Measurements from ENCODE around the gene TSPAN5.

TSPAN5 gene

GRCh38 chr4:98673288-98673644 lies 14.9 kb upstream of the TSPAN5 start:
- TF ChIP-seq, protein P1, sequence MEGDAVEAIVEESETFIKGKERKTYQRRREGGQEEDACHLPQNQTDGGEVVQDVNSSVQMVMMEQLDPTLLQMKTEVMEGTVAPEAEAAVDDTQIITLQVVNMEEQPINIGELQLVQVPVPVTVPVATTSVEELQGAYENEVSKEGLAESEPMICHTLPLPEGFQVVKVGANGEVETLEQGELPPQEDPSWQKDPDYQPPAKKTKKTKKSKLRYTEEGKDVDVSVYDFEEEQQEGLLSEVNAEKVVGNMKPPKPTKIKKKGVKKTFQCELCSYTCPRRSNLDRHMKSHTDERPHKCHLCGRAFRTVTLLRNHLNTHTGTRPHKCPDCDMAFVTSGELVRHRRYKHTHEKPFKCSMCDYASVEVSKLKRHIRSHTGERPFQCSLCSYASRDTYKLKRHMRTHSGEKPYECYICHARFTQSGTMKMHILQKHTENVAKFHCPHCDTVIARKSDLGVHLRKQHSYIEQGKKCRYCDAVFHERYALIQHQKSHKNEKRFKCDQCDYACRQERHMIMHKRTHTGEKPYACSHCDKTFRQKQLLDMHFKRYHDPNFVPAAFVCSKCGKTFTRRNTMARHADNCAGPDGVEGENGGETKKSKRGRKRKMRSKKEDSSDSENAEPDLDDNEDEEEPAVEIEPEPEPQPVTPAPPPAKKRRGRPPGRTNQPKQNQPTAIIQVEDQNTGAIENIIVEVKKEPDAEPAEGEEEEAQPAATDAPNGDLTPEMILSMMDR (IDR thresholded peaks at IDR 0.05; ENCODE audit: low read depth, low read length) = no peak

DNA sequence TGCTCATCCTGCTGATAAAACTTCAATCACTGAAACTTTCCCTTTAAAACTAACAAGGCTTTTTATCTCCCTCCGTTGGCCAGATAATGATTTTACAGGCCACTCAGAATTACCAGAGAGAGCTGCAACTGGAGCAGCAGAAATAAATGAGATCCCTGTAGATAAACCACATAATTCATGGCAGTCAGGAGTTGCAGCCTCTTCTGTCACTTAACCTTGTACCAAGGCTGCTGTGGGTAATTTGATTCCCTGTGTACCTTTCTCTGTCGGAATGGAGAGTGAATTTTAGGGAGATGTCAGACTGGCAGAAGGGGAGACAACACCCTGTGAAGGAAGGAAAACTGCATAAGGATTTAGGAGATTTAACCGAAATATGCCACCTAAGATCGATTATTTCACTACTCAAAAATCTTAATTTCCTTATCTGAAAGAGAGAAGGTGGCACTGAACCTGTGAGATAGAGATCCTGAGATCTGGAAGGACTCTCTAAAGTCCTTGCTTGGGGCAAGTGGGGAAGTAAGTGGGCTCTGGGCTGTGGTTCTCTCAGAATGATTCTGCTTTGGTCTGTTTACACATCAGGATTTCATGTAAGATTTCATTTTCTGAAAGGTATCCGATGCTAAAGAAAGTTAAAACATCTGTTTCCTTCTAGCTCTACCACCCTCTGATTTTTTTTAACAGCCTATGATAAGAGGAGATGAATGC lies 14.3 kb upstream of the TSPAN5 start:
- TF ChIP-seq, protein P1 (IDR thresholded peaks at IDR 0.05; ENCODE audit: low read depth, low read length) = no peak
- no peak overlapping the region for H3K4me3 ChIP-seq (ENCODE audit: low read depth, low read length)

More at GRCh38 chr4:98673288-98673644, 14.9 kb upstream of the TSPAN5 start:
- H3K4me3 ChIP-seq (ENCODE audit: low read depth, low read length) = no peak overlapping the region

- TF ChIP-seq, protein P1 (IDR thresholded peaks at IDR 0.05; ENCODE audit: low read depth, low read length) = no peak
- no peak overlapping the region for H3K4me3 ChIP-seq (ENCODE audit: low read depth, low read length)
Measured at GRCh38 chr4:98671131-98671530, 12.7 kb upstream of the TSPAN5 start.

DNA sequence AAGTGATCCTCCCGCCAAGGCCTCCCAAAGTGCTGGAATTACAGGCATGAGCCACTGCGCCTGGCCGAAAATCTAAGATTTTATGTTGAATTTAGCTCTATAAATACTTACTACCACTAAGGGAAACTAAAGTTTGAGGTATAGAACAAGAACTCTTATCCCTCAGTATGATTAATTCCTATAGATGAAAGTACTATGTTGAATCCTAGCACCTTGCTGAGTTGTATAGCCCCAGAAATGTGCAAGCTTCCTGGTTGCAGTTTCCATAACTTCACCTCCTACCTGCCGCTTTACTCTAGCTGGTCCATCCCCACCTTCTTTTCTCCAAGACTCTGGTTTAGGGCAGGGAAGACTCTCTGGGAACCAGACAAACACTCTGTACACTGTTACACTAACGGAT lies 11.8 kb upstream of the TSPAN5 start:
- no peak overlapping the region for H3K4me3 ChIP-seq (ENCODE audit: low read depth, low read length)
- TF ChIP-seq, protein P1 (IDR thresholded peaks at IDR 0.05; ENCODE audit: low read depth, low read length) = no peak

- H3K4me3 ChIP-seq (ENCODE audit: low read depth, low read length) = no peak overlapping the region
- TF ChIP-seq, protein P1 (IDR thresholded peaks at IDR 0.05; ENCODE audit: low read depth, low read length) = no peak
Measured at GRCh38 chr4:98669577-98669976, 11.2 kb upstream of the TSPAN5 start.

- H3K4me3 ChIP-seq (ENCODE audit: low read depth, low read length) = no peak overlapping the region
- TF ChIP-seq, protein P1 (IDR thresholded peaks at IDR 0.05; ENCODE audit: low read depth, low read length) = no peak
Measured at GRCh38 chr4:98664959-98665358, 6.5 kb upstream of the TSPAN5 start.

- TF ChIP-seq, protein P1 (IDR thresholded peaks at IDR 0.05; ENCODE audit: low read depth, low read length) = no peak
- H3K4me3 ChIP-seq (ENCODE audit: low read depth, low read length) = no peak overlapping the region
Measured at GRCh38 chr4:98663226-98664006, 5.0 kb upstream of the TSPAN5 start.

Measured in WI38 (cell line).